H1 (cell line): ENCODE results near the gene OSTC. TPM values are rescaled to one million over a fixed set of nuclear protein-coding genes. Genes with fewer than 3 reads are reported as not detected.

Source experiments
- CTCF ChIA-PET: fragments of 300-600 bp; sonication (Branson Sonifier 250); formaldehyde crosslinking; loops from one replicate; lab custom pipeline; 2021; ENCODE audit not compliant: partially characterized antibody; lab: Charles Lee
- POLR2A ChIA-PET: fragments of 300-600 bp; sonication (Branson Sonifier 250); formaldehyde crosslinking; loops from one replicate; lab custom pipeline; 2021; ENCODE audit warnings: inconsistent platforms; ENCODE audit not compliant: partially characterized antibody; lab: Charles Lee
- DNase-seq, 2 experiments: peaks; one replicate each; pipeline versions ENCODE4 v3.0.0 to v3.0.0-alpha.2; 2010 to 2022; ENCODE audit warnings: low spot score in 2 of 2, low read depth in 1 of 2, mixed read lengths in 1 of 2
- FAIRE-seq: peaks from 2 replicates; lab custom pipeline; 2011; peaks lifted over from hg19 to GRCh38; lab: Jason Lieb, UNC
- H2AFZ ChIP-seq: 2 replicates; pipeline ENCODE4 v1.8.1; 2012; ENCODE audit warnings: low read length, inconsistent platforms
- H2AK5ac ChIP-seq: 2 replicates; pipeline ENCODE4 v1.6.1; 2013; ENCODE audit warnings: low read depth, low read length
- H2BK120ac ChIP-seq: replicated peaks from 2 replicates; pipeline ENCODE3; 2013; ENCODE audit warnings: low read depth, low read length, inconsistent platforms
- H2BK12ac ChIP-seq: 2 replicates; pipeline ENCODE4 v1.6.1; 2013; ENCODE audit warnings: low read depth, low read length
- H2BK15ac ChIP-seq: 2 replicates; pipeline ENCODE4 v1.6.1; 2013; ENCODE audit warnings: low read length
- H2BK20ac ChIP-seq: 2 replicates; pipeline ENCODE4 v1.6.1; 2013; ENCODE audit warnings: low read length
- H2BK5ac ChIP-seq: 2 replicates; pipeline ENCODE4 v1.6.1; 2013; ENCODE audit warnings: low read depth, low read length
- H3K14ac ChIP-seq: 2 replicates; pipeline ENCODE4 v1.6.1; 2013; ENCODE audit warnings: inconsistent platforms; ENCODE audit not compliant: insufficient read length
- H3K18ac ChIP-seq: 2 replicates; pipeline ENCODE4 v1.6.1; 2013; ENCODE audit warnings: low read length; ENCODE audit errors: extremely low read depth
- H3K23ac ChIP-seq: 2 replicates; pipeline ENCODE4 v1.6.1; 2013; ENCODE audit warnings: inconsistent platforms; ENCODE audit not compliant: insufficient read length
- H3K23me2 ChIP-seq: 2 replicates; pipeline ENCODE4 v1.6.1; 2013; ENCODE audit warnings: low read depth, low read length
- H3K27ac ChIP-seq: 2 replicates; pipeline ENCODE4 v1.6.1; 2011; ENCODE audit warnings: low read depth, low read length, inconsistent platforms
- H3K27me3 ChIP-seq, 4 experiments: replicated peaks in 1 of 4; 1 replicate in 1 of 4; 2 replicates in 3 of 4; pipeline versions ENCODE4 v1.6.1 to v1.8.1; 2011 to 2013; ENCODE audit warnings: low read length in 3 of 4, mild to moderate bottlenecking in 3 of 4, inconsistent platforms in 2 of 4, mixed read lengths in 2 of 4, moderate library complexity in 1 of 4; ENCODE audit not compliant: control insufficient read depth in 3 of 4, insufficient read depth in 3 of 4; ENCODE audit errors: extremely low read depth in 1 of 4
- H3K36me3 ChIP-seq, 4 experiments: 2 replicates each; pipeline versions ENCODE4 v1.6.1 to v1.8.1; 2011 to 2013; ENCODE audit warnings: mild to moderate bottlenecking in 4 of 4, low read length in 3 of 4, moderate library complexity in 2 of 4, control low read depth in 1 of 4, inconsistent platforms in 1 of 4; ENCODE audit not compliant: insufficient read depth in 4 of 4, control insufficient read depth in 2 of 4
- H3K4ac ChIP-seq: replicated peaks from 2 replicates; pipeline ENCODE3; 2013; ENCODE audit warnings: low read length, low read depth, mixed read lengths, inconsistent platforms; ENCODE audit not compliant: insufficient read length
- H3K4me1 ChIP-seq, 4 experiments: replicated peaks in 1 of 4; 1 replicate in 1 of 4; 2 replicates in 3 of 4; pipeline versions ENCODE4 v1.6.1 to v1.8.1; 2011 to 2013; ENCODE audit warnings: low read length in 3 of 4, inconsistent platforms in 2 of 4, mixed read lengths in 1 of 4; ENCODE audit not compliant: insufficient read depth in 4 of 4, control insufficient read depth in 3 of 4
- H3K4me2 ChIP-seq, 2 experiments: 2 replicates each; pipeline versions ENCODE4 v1.6.1 to v1.8.1; 2011 to 2013; ENCODE audit warnings: low read depth in 2 of 2, low read length in 2 of 2, control low read depth in 1 of 2, inconsistent platforms in 1 of 2, mild to moderate bottlenecking in 1 of 2; ENCODE audit not compliant: insufficient read depth in 1 of 2
- H3K4me3 ChIP-seq, 4 experiments: fragments of 200-600, 300-600 bp in 1 of 4; sonication (generic), shearing (Covaris generic), sonication (Bioruptor Twin) in 1 of 4; 2 replicates each; pipeline versions ENCODE4 v1.5.1 to v1.8.1; 2011 to 2016; ENCODE audit warnings: low read length in 4 of 4, low read depth in 3 of 4, control low read depth in 2 of 4, inconsistent platforms in 2 of 4, mild to moderate bottlenecking in 2 of 4, mixed read lengths in 1 of 4, moderate library complexity in 1 of 4; ENCODE audit not compliant: insufficient read depth in 2 of 4; ENCODE audit errors: extremely low read depth in 1 of 4
- H3K56ac ChIP-seq: replicated peaks from 2 replicates; pipeline ENCODE3; 2013; ENCODE audit warnings: low read depth, mild to moderate bottlenecking, mixed read lengths, low read length, inconsistent platforms; ENCODE audit not compliant: insufficient read length
- H3K79me1 ChIP-seq: 2 replicates; pipeline ENCODE4 v1.6.1; 2013; ENCODE audit warnings: low read depth, low read length, control low read depth
- H3K79me2 ChIP-seq, 2 experiments: 2 replicates each; pipeline versions ENCODE4 v1.6.1 to v1.8.1; 2012 to 2013; ENCODE audit warnings: low read length in 2 of 2, mild to moderate bottlenecking in 2 of 2, inconsistent platforms in 1 of 2; ENCODE audit not compliant: insufficient read depth in 2 of 2, control insufficient read depth in 1 of 2
- H3K9ac ChIP-seq, 4 experiments: replicated peaks in 1 of 4; 1 replicate in 1 of 4; 2 replicates in 3 of 4; pipeline versions ENCODE4 v1.6.1 to v1.8.1; 2011 to 2013; ENCODE audit warnings: low read depth in 3 of 4, low read length in 3 of 4, control low read depth in 2 of 4, mild to moderate bottlenecking in 2 of 4, moderate library complexity in 2 of 4, inconsistent platforms in 1 of 4; ENCODE audit errors: extremely low read depth in 1 of 4
- H3K9me3 ChIP-seq, 2 experiments: 2 replicates each; pipeline versions ENCODE4 v1.6.1 to v1.8.1; 2012 to 2013; ENCODE audit warnings: mild to moderate bottlenecking in 2 of 2, moderate library complexity in 2 of 2, control low read depth in 1 of 2, inconsistent platforms in 1 of 2, low read depth in 1 of 2, low read length in 1 of 2, mixed read lengths in 1 of 2; ENCODE audit not compliant: insufficient read depth in 2 of 2
- H4K20me1 ChIP-seq, 2 experiments: replicated peaks in 1 of 2; 2 replicates each; pipeline versions ENCODE3 to v1.8.1; 2011 to 2013; ENCODE audit warnings: inconsistent platforms in 2 of 2, low read length in 2 of 2, mild to moderate bottlenecking in 1 of 2; ENCODE audit not compliant: insufficient read depth in 2 of 2, control insufficient read depth in 1 of 2
- H4K5ac ChIP-seq: 2 replicates; pipeline ENCODE4 v1.6.1; 2013; ENCODE audit warnings: low read length, low read depth, mixed read lengths, inconsistent platforms; ENCODE audit not compliant: insufficient read length
- H4K8ac ChIP-seq: 2 replicates; pipeline ENCODE4 v1.8.0; 2013; ENCODE audit warnings: mild to moderate bottlenecking, moderate library complexity, low read length, inconsistent platforms; ENCODE audit not compliant: insufficient read depth; ENCODE audit errors: extremely low read depth
- H4K91ac ChIP-seq: replicated peaks from 2 replicates; pipeline ENCODE3; 2013; ENCODE audit warnings: low read length, mixed read lengths, inconsistent platforms; ENCODE audit not compliant: insufficient read length
- E2F6 ChIP-seq: IDR thresholded peaks from 2 replicates; pipeline ENCODE4 v1.6.1; 2012; ENCODE audit warnings: inconsistent platforms
- MAFK ChIP-seq: IDR thresholded peaks from 2 replicates; pipeline ENCODE4 v1.6.1; 2012; ENCODE audit warnings: low read depth, mild to moderate bottlenecking, improper control_type of control experiment, low read length
- SIRT6 ChIP-seq: IDR thresholded peaks from one replicate; pipeline ENCODE4 v1.7.1; 2012; ENCODE audit warnings: low read length, inconsistent platforms
- SRF ChIP-seq: IDR thresholded peaks from 2 replicates; pipeline ENCODE4 v1.6.1; 2011; ENCODE audit warnings: mild to moderate bottlenecking, low read depth, low read length, moderate library complexity
- WGBS, 2 experiments: shearing (Covaris generic) in 1 of 2; methylation state at CpG; one replicate each; pipeline versions ENCODE4 v1.1.6 to v1.1.7; 2013 to 2015; ENCODE audit warnings: low lambda C conversion rate in 2 of 2, mixed read lengths in 2 of 2, inconsistent platforms in 1 of 2, low coverage in 1 of 2, missing lambda C conversion rate in 1 of 2; ENCODE audit not compliant: insufficient replicate concordance in 2 of 2, insufficient coverage in 1 of 2, insufficient read length in 1 of 2; ENCODE audit errors: extremely low coverage in 1 of 2, missing lambda C conversion rate in 1 of 2; 5-methylcytosine and 5-hydroxymethylcytosine counted together
- polyA plus RNA-seq, 7 experiments: library from polyadenylated mRNA; depleted of rRNA in 3 of 7; stranded (reverse) in 5 of 7; unstranded in 2 of 7; fragments of >200 nt in 5 of 7; fragments of 200-250 nt in 2 of 7; gene quantifications; 1 replicate in 5 of 7; 2 replicates in 1 of 7; 4 replicates in 1 of 7; pipeline versions ENCODE4 v1.2.1 to v1.2.3, GENCODE V29; 2011 to 2013; ENCODE audit warnings: missing spikeins in 2 of 7, mixed read lengths in 2 of 7
- total RNA-seq: library from RNA; stranded (reverse); fragmentation: NEBNext Ultra II Directional; extraction: Animal tissue kit (Norgen Biotek cat#: 25700); gene quantifications from 2 replicates; pipeline ENCODE4 v1.2.1, GENCODE V29; 2021

The OSTC gene
- total and polyA plus RNA-seq, 2 of the 8 experiments (the other 6 are each of a cell fraction or from before 2014, with no cell fraction given): 165 to 176 TPM

- H3K36me3 ChIP-seq: no peaks in the 10 kb centered on the region
- no peak overlapping the region for H2AK5ac ChIP-seq
- H3K4me1 ChIP-seq: peaks cover 0 to 3% (median under 1%) of the 10 kb centered on the region in 4 experiments; a peak in 2 of 7 replicates
- ChIA-PET CTCF (interaction anchor here (0.9 kb wide), 1 partner anchor 18 kb away, joined by 3 read pairs; no protein-coding TSS in a partner anchor), POLR2A (no interaction called here)
- H2BK15ac ChIP-seq: no peak overlapping the region
- H2BK5ac ChIP-seq: peak overlapping the region; percentile 29; the same call in 1 of the 2 replicates
- H3K4me3 ChIP-seq: no peak overlapping the region
- no peak overlapping the region for H3K4me2 ChIP-seq
- no peak for FAIRE-seq
- peak overlapping the region; percentile 92; the same call in 1 of the 2 replicates for H2AFZ ChIP-seq
- no peak overlapping the region for H3K23ac ChIP-seq
- H2BK120ac ChIP-seq: no peak overlapping the region
- H3K9ac ChIP-seq: no peak overlapping the region
- no peak overlapping the region for H4K5ac ChIP-seq
- no peaks in the 10 kb centered on the region for H3K9me3 ChIP-seq
- no peak overlapping the region for H3K18ac ChIP-seq
- no peak overlapping the region for H3K14ac ChIP-seq
- H3K79me1 ChIP-seq: no peaks in the 10 kb centered on the region
- no peaks in the 10 kb centered on the region for H3K27me3 ChIP-seq
- no peaks in the 10 kb centered on the region for H3K79me2 ChIP-seq
- no peak overlapping the region for H4K8ac ChIP-seq
- 79% methylated on average over 3 of the region's 3 CpGs; no CpG with 5 or more reads in 1 of the 2 experiments for WGBS, 2 experiments
- H4K91ac ChIP-seq: no peak overlapping the region
- H3K56ac ChIP-seq: no peak overlapping the region
- H2BK12ac ChIP-seq: peak overlapping the region; percentile 90; the same call in 1 of the 2 replicates
- DNase-seq: no peak
- H3K23me2 ChIP-seq: no peaks in the 10 kb centered on the region; the same call in 1 of the 2 replicates
- H3K4ac ChIP-seq: no peak overlapping the region
- H4K20me1 ChIP-seq: no peaks in the 10 kb centered on the region
- H2BK20ac ChIP-seq: no peak overlapping the region
- no peak overlapping the region for H3K27ac ChIP-seq
- TF ChIP-seq MAFK (no peak), SIRT6 (no peak), E2F6 (no peak), SRF (no peak)
Measured at GRCh38 chr4:108696160-108696559, 45.8 kb downstream of the OSTC start.
